Activated T-helper 2 cell treated with anti-CD3 and anti-CD28 coated beads, Interferon-gamma antibody, Interleukin-2, Interleukin-4, amounts not matched to agents 10 μg/mL and 5 μg/mL and 100 μg/mL, durations not matched to agents 14 hours and 24 hours and 36 hours (primary cell): ENCODE measurements around the gene RPL7A. TPM values are rescaled to one million over a fixed set of nuclear protein-coding genes. Genes with fewer than 3 reads are reported as not detected.

ENCODE experiments used
- DNase-seq: peaks from one replicate; pipeline ENCODE4 v3.0.0; 2021; ENCODE audit warnings: low spot score
- H3K27ac Mint-ChIP-seq: one replicate; pipeline ENCODE4 v1.8.0; 2021; ENCODE audit warnings: mixed read lengths
- H3K27me3 Mint-ChIP-seq: one replicate; pipeline ENCODE4 v1.8.0; 2021; ENCODE audit warnings: low read depth, mixed read lengths
- H3K36me3 Mint-ChIP-seq: one replicate; pipeline ENCODE4 v1.8.0; 2021; ENCODE audit warnings: low read depth, mixed read lengths
- H3K4me1 Mint-ChIP-seq: one replicate; pipeline ENCODE4 v1.8.0; 2021; ENCODE audit warnings: low read depth, mixed read lengths
- H3K4me3 Mint-ChIP-seq: one replicate; pipeline ENCODE4 v1.8.0; 2021; ENCODE audit warnings: low read depth, mild to moderate bottlenecking, moderate library complexity, mixed read lengths
- H3K9me3 Mint-ChIP-seq: one replicate; pipeline ENCODE4 v1.8.0; 2021; ENCODE audit warnings: mixed read lengths
- intact Hi-C: fragments of 100-400 bp; cut with micrococcal nuclease; formaldehyde crosslinking; loops from one replicate; pipeline ENCODE4 v1.15.1; 2023
- total RNA-seq: library from RNA; stranded (reverse); gene quantifications from 2 replicates; pipeline ENCODE4 v1.2.3, GENCODE V29; 2022

The RPL7A gene
- total RNA-seq, 1 donor from 2014 or later, result 2,588 TPM

- Mint-ChIP-seq H3K27me3 (no peaks in the 10 kb centered on the region), H3K4me1 (peaks cover 30% of the 10 kb centered on the region), H3K9me3 (no peaks in the 10 kb centered on the region), H3K27ac (no peak overlapping the region), H3K4me3 (peak overlapping the region; percentile 39), H3K36me3 (peaks cover 77% of the 10 kb centered on the region)
- DNase-seq, result no peak
- intact Hi-C loops, result loop anchor here (5.0 kb wide), 1 partner anchor 72 kb away; the partner anchor contains the start of gene REXO4
Measured at GRCh38 chr9:133345596-133345995, 2.4 kb upstream of the RPL7A start.

DNA sequence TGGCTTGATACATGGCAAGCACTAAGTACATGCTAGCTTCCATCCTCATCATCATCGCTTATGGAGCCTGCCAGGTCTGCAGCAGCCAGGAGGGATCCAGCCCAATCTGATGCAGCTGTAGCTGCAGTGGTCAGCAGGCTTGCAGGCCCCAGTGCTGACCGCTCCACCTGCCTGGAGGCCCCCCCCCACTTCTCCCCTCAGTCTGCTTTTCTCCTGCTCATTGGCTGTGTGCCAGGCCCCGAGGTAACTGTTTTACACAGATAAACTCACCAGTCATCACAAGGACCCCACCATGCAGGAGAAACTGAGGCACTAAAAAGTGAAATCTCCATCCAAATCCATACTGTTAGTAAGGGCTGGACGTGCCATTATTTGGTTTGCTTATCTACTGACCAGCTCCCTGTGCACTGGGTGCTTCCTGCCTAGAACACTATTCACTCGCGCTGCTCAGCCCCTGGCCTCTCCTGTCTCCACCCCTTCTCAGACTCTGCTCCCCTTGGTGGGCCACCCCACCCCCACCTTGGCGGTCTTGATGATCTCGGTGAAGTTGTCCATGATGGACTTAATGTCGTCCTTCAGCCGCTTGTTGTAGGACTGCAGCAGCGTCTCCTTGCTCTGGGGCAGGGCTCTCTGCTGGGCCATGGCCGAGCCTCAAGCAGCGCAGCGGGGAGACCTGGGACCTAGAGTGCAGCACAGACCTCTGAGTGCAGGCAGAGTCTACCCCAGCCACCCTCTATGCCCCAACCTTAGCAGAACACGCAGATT, 1.8 kb upstream of the RPL7A start:
- intact Hi-C loops, result loop anchor here (5.0 kb wide), 1 partner anchor 71 kb away; the partner anchor contains the start of gene REXO4
- H3K27ac Mint-ChIP-seq, result peak overlapping the region; percentile 87

DNA sequence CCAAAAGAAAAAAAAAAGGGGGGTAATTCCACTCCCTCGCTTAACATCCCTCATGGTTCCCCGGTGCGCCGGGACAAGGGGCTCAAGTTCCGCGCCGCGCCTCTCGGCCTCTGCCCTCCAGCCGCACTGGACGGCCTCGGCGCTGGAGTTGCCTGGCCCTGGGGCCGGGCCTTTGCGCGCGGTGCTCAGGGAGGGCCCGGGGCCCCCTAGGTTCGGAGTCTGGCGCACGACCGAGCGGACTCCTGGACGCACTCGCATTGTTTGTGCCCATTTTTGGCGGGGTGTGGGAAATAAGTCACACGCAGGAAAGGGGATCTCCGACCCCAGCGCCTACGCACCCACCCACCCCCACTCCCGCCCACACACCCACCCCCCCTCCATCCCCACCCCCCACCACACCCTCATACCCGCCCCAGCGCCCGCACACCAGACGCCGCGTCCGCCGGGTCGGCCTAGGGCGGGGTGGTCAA, 468 bp upstream of the RPL7A start:
- Mint-ChIP-seq H3K36me3 (peaks cover 79% of the 10 kb centered on the region), H3K4me1 (peaks cover 30% of the 10 kb centered on the region), H3K27me3 (no peaks in the 10 kb centered on the region), H3K27ac (peak overlapping the region; percentile 96), H3K9me3 (no peaks in the 10 kb centered on the region), H3K4me3 (peak overlapping the region; percentile 98)
- peak; percentile 43 for DNase-seq
- intact Hi-C loops, result loop anchor here (5.0 kb wide), 1 partner anchor 70 kb away; the partner anchor contains the start of gene REXO4

More for the DNA sequence above, 1.8 kb upstream of the RPL7A start:
- DNase-seq, result no peak
- Mint-ChIP-seq H3K4me1 (peaks cover 28% of the 10 kb centered on the region), H3K36me3 (peaks cover 77% of the 10 kb centered on the region), H3K9me3 (no peaks in the 10 kb centered on the region), H3K4me3 (peak overlapping the region; percentile 97), H3K27me3 (no peaks in the 10 kb centered on the region)

GRCh38 chr9:133348718-133349573, 928 bp downstream of the RPL7A start:
- H3K4me3 Mint-ChIP-seq, result peak overlapping the region; percentile 98
- intact Hi-C loops, result loop anchor here (1.0 to 5.0 kb wide), 5 partner anchors 7 to 68 kb away; partner anchors contain the start of genes REXO4, STKLD1, SURF1 and SURF2
- peaks cover 82% of the 10 kb centered on the region for H3K36me3 Mint-ChIP-seq
- no peak for DNase-seq
- H3K27ac Mint-ChIP-seq, result peak overlapping the region; percentile 96
- peaks cover 34% of the 10 kb centered on the region for H3K4me1 Mint-ChIP-seq
- no peaks in the 10 kb centered on the region for H3K27me3 Mint-ChIP-seq
- no peaks in the 10 kb centered on the region for H3K9me3 Mint-ChIP-seq

GRCh38 chr9:133349965-133350616, 2.1 kb downstream of the RPL7A start:
- intact Hi-C loops, result loop anchor here (5.0 kb wide), 1 partner anchor 67 kb away; the partner anchor contains the start of gene REXO4
- peak overlapping the region; percentile 98 for H3K4me3 Mint-ChIP-seq
- H3K36me3 Mint-ChIP-seq, result peaks cover 74% of the 10 kb centered on the region
- H3K9me3 Mint-ChIP-seq, result no peaks in the 10 kb centered on the region
- H3K27ac Mint-ChIP-seq, result peak overlapping the region; percentile 96
- H3K27me3 Mint-ChIP-seq, result no peaks in the 10 kb centered on the region
- no peak for DNase-seq
- peaks cover 38% of the 10 kb centered on the region for H3K4me1 Mint-ChIP-seq

GRCh38 chr9:133351526-133351907, 3.5 kb downstream of the RPL7A start:
- Mint-ChIP-seq H3K27ac (no peak overlapping the region), H3K27me3 (no peaks in the 10 kb centered on the region), H3K4me1 (peaks cover 32% of the 10 kb centered on the region), H3K9me3 (no peaks in the 10 kb centered on the region), H3K36me3 (peaks cover 64% of the 10 kb centered on the region), H3K4me3 (peak overlapping the region; percentile 2)
- intact Hi-C loops, result no loop called here
- no peak for DNase-seq

- Mint-ChIP-seq H3K4me1 (peaks cover 26% of the 10 kb centered on the region), H3K4me3 (no peak overlapping the region)
- intact Hi-C loops, result no loop called here
Measured at GRCh38 chr9:133351908-133352634, 4.1 kb downstream of the RPL7A start.

DNA sequence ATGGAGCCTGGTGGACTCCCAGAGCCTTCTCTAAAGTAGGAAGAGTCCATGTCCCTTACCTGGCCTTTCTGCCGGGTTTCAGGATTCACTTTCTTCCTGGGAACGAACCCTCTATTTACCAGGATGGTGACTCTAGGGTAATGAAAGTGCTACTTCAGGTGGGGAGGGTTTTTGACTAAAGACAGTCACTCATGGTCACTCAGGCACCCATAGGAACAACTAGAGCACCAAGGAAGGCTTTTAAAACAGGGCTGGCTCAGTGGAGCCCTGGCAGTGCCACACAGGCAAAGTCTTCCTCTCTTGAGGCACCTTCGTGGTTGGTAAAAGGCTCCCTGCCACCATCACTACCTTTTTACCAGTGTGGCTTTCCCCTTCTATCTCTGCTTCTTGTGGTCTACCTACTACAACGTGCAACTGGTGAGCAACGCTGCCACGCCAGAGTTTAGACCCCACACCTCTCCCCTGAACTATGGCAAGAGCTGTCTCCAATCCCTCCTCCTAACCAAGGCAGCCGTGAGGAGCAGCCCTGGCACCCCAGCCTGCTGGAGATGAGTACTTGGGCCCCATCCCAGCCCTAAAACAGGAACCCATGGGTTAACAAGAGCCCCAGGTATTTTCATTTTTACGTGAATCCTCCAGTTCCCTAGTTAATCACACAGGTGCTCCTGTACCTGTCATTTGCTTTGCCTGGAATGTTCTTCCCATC, 4.8 kb downstream of the RPL7A start:
- H3K4me3 Mint-ChIP-seq, result peak overlapping the region; percentile 14
- no peaks in the 10 kb centered on the region for H3K27me3 Mint-ChIP-seq
- H3K36me3 Mint-ChIP-seq, result peaks cover 60% of the 10 kb centered on the region
- H3K4me1 Mint-ChIP-seq, result peaks cover 32% of the 10 kb centered on the region
- no peak for DNase-seq
- H3K27ac Mint-ChIP-seq, result no peak overlapping the region
- H3K9me3 Mint-ChIP-seq, result no peaks in the 10 kb centered on the region
- intact Hi-C loops, result no loop called here

More at GRCh38 chr9:133351908-133352634, 4.1 kb downstream of the RPL7A start:
- no peak for DNase-seq
- no peak overlapping the region for H3K27ac Mint-ChIP-seq
- no peaks in the 10 kb centered on the region for H3K27me3 Mint-ChIP-seq
- H3K36me3 Mint-ChIP-seq, result peaks cover 58% of the 10 kb centered on the region
- no peaks in the 10 kb centered on the region for H3K9me3 Mint-ChIP-seq

DNA sequence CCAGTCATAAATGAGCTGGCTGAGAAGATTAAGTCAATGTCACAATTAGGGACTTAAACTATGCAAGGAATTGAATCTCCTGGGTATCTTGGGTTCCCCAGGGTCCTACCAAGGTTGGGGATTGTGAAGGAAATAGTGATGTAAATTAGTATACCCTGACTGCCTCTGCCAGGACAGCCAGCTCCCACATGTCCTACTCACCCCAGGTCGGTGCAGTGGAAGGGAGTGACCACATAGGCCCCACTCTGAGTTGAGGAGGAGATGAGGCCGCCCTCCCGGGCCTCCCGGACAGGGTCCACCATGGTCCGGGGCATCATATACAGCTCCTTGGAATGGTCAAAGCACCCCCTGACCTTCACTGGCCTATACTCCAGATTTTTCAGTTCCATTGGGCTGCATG, 5.5 kb downstream of the RPL7A start:
- peaks cover 60% of the 10 kb centered on the region for H3K36me3 Mint-ChIP-seq
- H3K9me3 Mint-ChIP-seq, result no peaks in the 10 kb centered on the region
- H3K4me1 Mint-ChIP-seq, result peaks cover 38% of the 10 kb centered on the region

DNA sequence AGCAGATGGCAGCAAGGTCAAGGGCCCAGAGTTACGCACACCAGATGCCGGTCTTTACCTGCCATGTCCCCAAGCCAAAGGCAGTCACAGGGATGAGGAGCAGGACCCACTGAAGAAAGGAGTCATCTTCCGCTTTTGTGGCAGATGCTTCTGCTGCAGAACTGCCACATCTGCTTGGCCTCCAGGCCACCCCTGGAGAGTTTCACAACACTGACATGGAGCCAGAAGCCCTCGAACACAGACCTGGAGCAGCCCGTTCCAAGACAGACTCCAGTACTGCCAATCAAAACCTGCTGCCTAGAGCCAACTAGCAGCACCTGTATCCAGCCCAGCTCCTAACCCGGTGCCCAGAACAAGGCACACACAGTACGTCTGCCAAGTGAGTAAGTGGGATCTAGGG, 6.7 kb downstream of the RPL7A start:
- Mint-ChIP-seq H3K27me3 (no peaks in the 10 kb centered on the region), H3K4me3 (peak overlapping the region; percentile 88), H3K4me1 (peaks cover 33% of the 10 kb centered on the region), H3K27ac (no peak overlapping the region), H3K9me3 (no peaks in the 10 kb centered on the region), H3K36me3 (peaks cover 50% of the 10 kb centered on the region)
- intact Hi-C loops, result loop anchor here (5.0 kb wide), 1 partner anchor 133 kb away; no protein-coding TSS in a partner anchor
- DNase-seq, result no peak

More for the DNA sequence above, 5.5 kb downstream of the RPL7A start:
- intact Hi-C loops, result no loop called here
- DNase-seq, result no peak
- H3K27ac Mint-ChIP-seq, result peak overlapping the region; percentile 24
- no peak overlapping the region for H3K4me3 Mint-ChIP-seq
- no peaks in the 10 kb centered on the region for H3K27me3 Mint-ChIP-seq

- Mint-ChIP-seq H3K9me3 (no peaks in the 10 kb centered on the region), H3K27me3 (no peaks in the 10 kb centered on the region), H3K4me3 (peak overlapping the region; percentile 88), H3K4me1 (peaks cover 35% of the 10 kb centered on the region), H3K27ac (peak overlapping the region; percentile 74), H3K36me3 (peaks cover 48% of the 10 kb centered on the region)
- intact Hi-C loops, result loop anchor here (1.0 to 5.0 kb wide), 4 partner anchors 8 to 131 kb away; partner anchors contain the start of genes MED22, RPL7A and SURF6
- DNase-seq, result no peak
Measured at GRCh38 chr9:133355881-133356357, 7.9 kb downstream of the RPL7A start.
